OCI-LY7 (cell line): Measurements from ENCODE around the gene DDI1. TPM values are rescaled to one million over a fixed set of nuclear protein-coding genes. Genes with fewer than 3 reads are reported as not detected.

Experiments
- BruUV-seq: library from RNA; stranded (reverse); fragments of 400-500 nt; replicated peaks from 2 replicates; lab custom pipeline; 2021; lab: Mats Ljungman, UMichigan
- CTCF ChIA-PET: fragments of 300-600 bp; sonication (Branson Sonifier 250); formaldehyde crosslinking; loops from one replicate; lab custom pipeline; 2022; ENCODE audit warnings: antibody characterized with exemption; ENCODE audit not compliant: unreplicated experiment; lab: Charles Lee
- POLR2A ChIA-PET: fragments of 300-600 bp; sonication (Branson Sonifier 250); formaldehyde crosslinking; loops from one replicate; lab custom pipeline; 2022; ENCODE audit warnings: antibody characterized with exemption; lab: Charles Lee
- DNase-seq: peaks from one replicate; pipeline ENCODE4 v3.0.0-alpha.2; 2015; ENCODE audit warnings: low spot score
- H2AFZ ChIP-seq: fragments of 200-600 bp; sonication (generic), shearing (Covaris generic); 2 replicates; pipeline ENCODE4 v1.6.1; 2014; ENCODE audit warnings: mild to moderate bottlenecking, antibody characterized with exemption, low read length, moderate library complexity
- H3K27ac ChIP-seq: fragments of 200-600 bp; sonication (generic); 2 replicates; pipeline ENCODE4 v1.5.1; 2014; ENCODE audit warnings: mixed run types, low read depth, mild to moderate bottlenecking, moderate library complexity, low read length, inconsistent platforms; ENCODE audit not compliant: poor library complexity, severe bottlenecking
- H3K36me3 ChIP-seq: fragments of 200-600 bp; sonication (generic); 2 replicates; pipeline ENCODE4 v1.6.1; 2014; ENCODE audit warnings: mild to moderate bottlenecking, antibody characterized with exemption, low read length, moderate library complexity, mixed read lengths; ENCODE audit not compliant: insufficient read depth
- H3K4me1 ChIP-seq: fragments of 200-600 bp; sonication (generic); 2 replicates; pipeline ENCODE4 v1.5.1; 2014; ENCODE audit warnings: mild to moderate bottlenecking, low read length; ENCODE audit not compliant: insufficient read depth, poor library complexity, severe bottlenecking
- H3K4me2 ChIP-seq: fragments of 200-600 bp; sonication (generic); 2 replicates; pipeline ENCODE4 v1.6.1; 2014; ENCODE audit warnings: mild to moderate bottlenecking, low read length
- H3K4me3 ChIP-seq: fragments of 200-600 bp; sonication (generic); 2 replicates; pipeline ENCODE4 v1.5.1; 2014; ENCODE audit warnings: mild to moderate bottlenecking, low read depth, low read length; ENCODE audit not compliant: poor library complexity, severe bottlenecking
- H3K79me2 ChIP-seq: fragments of 200-600 bp; sonication (generic); 2 replicates; pipeline ENCODE4 v1.6.1; 2016; ENCODE audit warnings: low read depth, mild to moderate bottlenecking, low read length, moderate library complexity, mixed read lengths; ENCODE audit not compliant: insufficient read depth
- H3K9me2 ChIP-seq: fragments of 200-600 bp; sonication (generic); 2 replicates; pipeline ENCODE4 v1.6.1; 2016; ENCODE audit warnings: mild to moderate bottlenecking, low read length, mixed read lengths; ENCODE audit not compliant: insufficient read depth
- H3K9me3 ChIP-seq: fragments of 200-600 bp; sonication (generic); 2 replicates; pipeline ENCODE4 v1.6.1; 2014; ENCODE audit warnings: mild to moderate bottlenecking, mixed run types, low read length, mixed read lengths
- H4K20me1 ChIP-seq: fragments of 200-600 bp; sonication (generic); 2 replicates; pipeline ENCODE4 v1.6.1; 2014; ENCODE audit warnings: mild to moderate bottlenecking, antibody characterized with exemption, low read length, moderate library complexity, mixed read lengths; ENCODE audit not compliant: insufficient read depth
- CTCF ChIP-seq: fragments of 200-600 bp; sonication (generic); conservative IDR thresholded peaks from 2 replicates; pipeline ENCODE4 v1.5.1; 2014; ENCODE audit warnings: mild to moderate bottlenecking, antibody characterized with exemption, low read length, moderate library complexity, mixed read lengths
- EZH2phosphoT487 ChIP-seq: fragments of 200-600 bp; sonication (generic); IDR thresholded peaks from 2 replicates; pipeline ENCODE4 v1.6.1; 2018; ENCODE audit warnings: low read depth, borderline replicate concordance, mild to moderate bottlenecking, mixed run types, antibody characterized with exemption, low read length, moderate library complexity, mixed read lengths
- intact Hi-C: fragments of 100-400 bp; cut with micrococcal nuclease; formaldehyde crosslinking; loops from one replicate; pipeline ENCODE4 v1.10.0; 2022; ENCODE audit not compliant: unreplicated experiment
- total RNA-seq, 2 experiments: library from RNA; depleted of rRNA in 1 of 2; stranded (reverse); fragments of >200 nt in 1 of 2; shearing (Covaris generic) in 1 of 2; gene quantifications; 2 replicates each; pipeline ENCODE4 v1.2.3, GENCODE V29; 2014 to 2022

DDI1 gene
- total RNA-seq, 2 experiments from 2014 or later: not detected

DNA sequence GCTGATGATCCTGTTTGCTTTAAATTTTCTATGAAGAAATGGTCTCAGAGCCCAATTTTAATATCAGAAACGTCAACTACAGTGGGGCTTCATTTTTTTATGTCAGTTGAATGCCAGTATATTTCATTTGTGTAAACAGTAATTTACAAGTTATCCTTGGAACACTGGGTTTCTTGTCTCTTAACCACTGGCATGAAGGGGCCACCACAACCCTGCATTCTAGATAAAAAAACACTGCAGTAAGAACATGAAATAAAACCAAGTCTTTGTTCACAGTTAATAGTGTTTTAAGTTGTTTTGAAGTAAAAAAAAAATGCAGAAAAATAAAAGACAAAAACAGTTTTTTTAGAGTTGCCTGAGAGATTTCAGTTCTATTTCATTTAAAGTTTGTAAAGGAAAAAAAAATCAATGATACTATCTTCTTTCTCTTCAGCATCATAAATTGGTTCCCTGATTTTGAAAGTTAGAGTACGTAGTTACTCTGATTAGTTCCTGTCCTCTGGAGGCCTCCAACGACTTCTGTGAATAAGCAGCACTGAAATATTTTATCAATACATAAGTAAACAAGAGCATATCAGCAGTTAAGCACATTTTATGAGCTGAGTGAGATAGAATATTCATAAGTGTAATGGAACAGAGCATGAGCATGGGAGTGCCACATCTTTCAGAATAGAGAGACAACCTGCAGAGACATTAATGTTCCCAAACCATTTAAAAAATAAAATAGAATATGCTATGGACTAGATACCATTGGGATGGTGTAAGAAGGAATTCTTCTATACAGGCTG, 7.8 kb upstream of the DDI1 start:
- Histone ChIP-seq H3K4me1 (no peaks in the 10 kb centered on the region), H3K27ac (no peak overlapping the region), H3K79me2 (no peaks in the 10 kb centered on the region), H3K36me3 (no peaks in the 10 kb centered on the region), H3K4me2 (no peak overlapping the region), H3K9me2 (no peaks in the 10 kb centered on the region), H4K20me1 (no peaks in the 10 kb centered on the region), H2AFZ (no peak overlapping the region), H3K4me3 (no peak overlapping the region), H3K9me3 (no peaks in the 10 kb centered on the region)
- no peak for TF ChIP-seq EZH2phosphoT487
- no peak for TF ChIP-seq CTCF
- intact Hi-C loops: no loop called here
- ChIA-PET POLR2A (interaction anchor here (1.2 kb wide), 2 partner anchors 8 to 120 kb away, joined by 4 to 8 read pairs; no protein-coding TSS in a partner anchor), CTCF (no interaction called here)
- no peak for DNase-seq
- BruUV-seq: no TSS peak

DNA sequence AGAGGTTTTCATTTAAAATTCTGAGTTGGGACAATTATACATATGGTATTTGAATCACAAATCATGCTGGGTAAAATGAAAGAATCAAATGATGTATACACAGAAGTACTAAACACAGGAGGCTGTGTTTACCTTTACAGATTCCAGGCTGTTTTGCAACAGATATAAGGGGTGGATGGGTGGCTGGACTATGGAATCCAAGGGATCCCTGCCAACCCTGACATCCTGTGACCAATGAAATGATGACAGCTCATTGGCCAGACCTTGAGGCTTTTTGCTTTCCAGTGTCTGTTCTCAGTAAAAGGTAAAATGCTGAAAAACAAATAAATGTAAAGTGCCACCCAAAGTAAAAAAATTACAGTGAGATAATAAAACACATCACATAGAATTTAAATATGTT, 3.3 kb upstream of the DDI1 start:
- H3K9me2 ChIP-seq: no peaks in the 10 kb centered on the region
- intact Hi-C loops: no loop called here
- CTCF ChIA-PET: no interaction called here

More for the DNA sequence above, 3.3 kb upstream of the DDI1 start:
- H3K4me3 ChIP-seq: no peak overlapping the region
- H3K4me1 ChIP-seq: no peaks in the 10 kb centered on the region
- TF ChIP-seq CTCF: no peak
- TF ChIP-seq EZH2phosphoT487: no peak
- H3K27ac ChIP-seq: no peak overlapping the region
- H4K20me1 ChIP-seq: no peaks in the 10 kb centered on the region
- no peak overlapping the region for H3K4me2 ChIP-seq
- BruUV-seq: no TSS peak
- DNase-seq: no peak
- POLR2A ChIA-PET: interaction anchor here (0.6 kb wide), 1 partner anchor 69 kb away, joined by 3 read pairs; no protein-coding TSS in a partner anchor
- no peaks in the 10 kb centered on the region for H3K9me3 ChIP-seq
- H2AFZ ChIP-seq: no peak overlapping the region
- H3K36me3 ChIP-seq: no peaks in the 10 kb centered on the region
- H3K79me2 ChIP-seq: no peaks in the 10 kb centered on the region
